ENCODE results near the gene SULT2A1. TPM values are rescaled to one million over a fixed set of nuclear protein-coding genes. Genes with fewer than 3 reads are reported as not detected.

The SULT2A1 gene
- total RNA-seq, 1 donor = not detected

DNA sequence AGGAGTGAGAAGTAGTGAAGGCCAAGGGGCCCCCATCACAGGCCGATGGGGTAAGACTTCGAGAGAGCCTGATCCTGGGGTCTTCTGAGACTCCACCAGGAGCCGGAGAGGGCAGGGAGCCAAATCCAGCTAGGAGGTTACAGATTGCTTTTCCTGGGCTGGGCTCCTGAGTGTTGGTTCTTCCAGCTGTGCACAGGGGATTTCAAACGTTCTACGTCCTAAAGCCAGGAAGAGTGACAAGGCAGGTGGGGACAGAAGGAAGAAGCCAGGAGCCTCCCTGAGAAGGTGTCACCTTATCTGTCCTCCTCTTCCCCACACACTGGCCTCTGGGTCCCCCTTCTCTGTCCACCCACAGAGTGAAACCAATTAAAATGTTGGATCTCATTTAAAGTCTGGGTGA, 43.2 kb downstream of the SULT2A1 start:
- TF ChIP-seq CTCF (IDR thresholded peaks at IDR 0.05; ENCODE audit: insufficient read depth, low read length) = no peak
- H3K4me3 ChIP-seq (ENCODE audit: low read depth, low read length) = no peak overlapping the region
- no peak for DNase-seq (ENCODE audit: low read depth)

DNA sequence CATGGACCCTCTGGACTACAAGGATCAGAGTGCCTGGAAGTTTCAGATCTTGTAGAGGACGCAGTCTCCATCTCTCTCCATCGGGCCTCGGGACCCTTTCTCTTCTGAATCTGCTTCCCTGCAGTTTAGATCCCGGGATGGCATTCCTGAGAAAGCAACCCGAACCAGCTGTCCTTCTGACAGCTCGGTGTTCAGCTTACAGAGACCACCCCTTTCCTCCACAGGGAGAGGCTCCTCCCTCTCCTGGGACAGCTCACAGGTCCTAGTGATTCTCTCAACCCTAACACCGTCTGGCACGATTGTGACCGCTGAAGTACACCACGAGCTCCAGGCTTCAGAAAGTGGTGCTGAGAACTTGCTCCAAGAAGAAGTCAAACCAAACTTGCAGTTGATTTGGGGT, 46.2 kb downstream of the SULT2A1 start:
- no peak for DNase-seq (ENCODE audit: low read depth)
- H3K4me3 ChIP-seq (ENCODE audit: low read depth, low read length) = no peak overlapping the region
- no peak for TF ChIP-seq CTCF (IDR thresholded peaks at IDR 0.05; ENCODE audit: insufficient read depth, low read length)

GRCh38 chr19:47839411-47839810, 46.7 kb downstream of the SULT2A1 start:
- no peak for TF ChIP-seq CTCF (IDR thresholded peaks at IDR 0.05; ENCODE audit: insufficient read depth, low read length)

DNA sequence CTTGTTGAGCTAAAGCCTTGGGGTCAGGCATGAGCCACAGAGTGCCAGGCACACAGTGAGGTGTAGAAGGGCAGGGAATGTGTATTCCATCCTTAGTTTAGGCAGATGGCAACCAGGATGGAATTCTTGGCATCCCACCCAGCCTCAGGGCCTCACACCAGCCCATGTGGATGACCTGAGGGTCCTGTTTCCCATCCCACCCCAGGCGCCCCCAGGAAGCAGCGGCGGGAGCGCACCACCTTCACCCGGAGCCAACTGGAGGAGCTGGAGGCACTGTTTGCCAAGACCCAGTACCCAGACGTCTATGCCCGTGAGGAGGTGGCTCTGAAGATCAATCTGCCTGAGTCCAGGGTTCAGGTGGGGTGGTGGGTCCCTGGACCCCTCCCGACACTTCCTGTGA, 50.1 kb downstream of the SULT2A1 start:
- no peak for TF ChIP-seq CTCF (IDR thresholded peaks at IDR 0.05; ENCODE audit: insufficient read depth, low read length)
- no peak for DNase-seq (ENCODE audit: low read depth)

More at GRCh38 chr19:47839411-47839810, 46.7 kb downstream of the SULT2A1 start:
- no peak for DNase-seq (ENCODE audit: low read depth)
- H3K4me3 ChIP-seq (ENCODE audit: low read depth, low read length) = no peak overlapping the region

GRCh38 chr19:47832723-47833122, 53.4 kb downstream of the SULT2A1 start:
- DNase-seq (ENCODE audit: low read depth) = no peak
- H3K4me3 ChIP-seq (ENCODE audit: low read depth, low read length) = no peak overlapping the region
- no peak for TF ChIP-seq CTCF (IDR thresholded peaks at IDR 0.05; ENCODE audit: insufficient read depth, low read length)

More for the DNA sequence above, 50.1 kb downstream of the SULT2A1 start:
- H3K4me3 ChIP-seq (ENCODE audit: low read depth, low read length) = no peak overlapping the region

GRCh38 chr19:47826800-47827199, 59.3 kb downstream of the SULT2A1 start:
- TF ChIP-seq CTCF (IDR thresholded peaks at IDR 0.05; ENCODE audit: insufficient read depth, low read length) = no peak
- no peak overlapping the region for H3K4me3 ChIP-seq (ENCODE audit: low read depth, low read length)
- DNase-seq (ENCODE audit: low read depth) = no peak

GRCh38 chr19:47824396-47824795, 61.7 kb downstream of the SULT2A1 start:
- DNase-seq (ENCODE audit: low read depth) = no peak
- no peak overlapping the region for H3K4me3 ChIP-seq (ENCODE audit: low read depth, low read length)
- TF ChIP-seq CTCF (IDR thresholded peaks at IDR 0.05; ENCODE audit: insufficient read depth, low read length) = no peak
